HG02642 (cell line): ENCODE data around the gene GSTM1.
"Not testable (repeated sequence)": the region's sequence is repeated elsewhere in the genome, so short reads cannot be mapped to it uniquely, and the experiment has no call there.

ENCODE experiments used
- ATAC-seq: cut with Tn5 transposase; IDR thresholded peaks from one replicate; pipeline ENCODE4 v1.9.1; 2021; ENCODE audit warnings: mild to moderate bottlenecking; ENCODE audit not compliant: unreplicated experiment, poor library complexity

The GSTM1 gene

DNA sequence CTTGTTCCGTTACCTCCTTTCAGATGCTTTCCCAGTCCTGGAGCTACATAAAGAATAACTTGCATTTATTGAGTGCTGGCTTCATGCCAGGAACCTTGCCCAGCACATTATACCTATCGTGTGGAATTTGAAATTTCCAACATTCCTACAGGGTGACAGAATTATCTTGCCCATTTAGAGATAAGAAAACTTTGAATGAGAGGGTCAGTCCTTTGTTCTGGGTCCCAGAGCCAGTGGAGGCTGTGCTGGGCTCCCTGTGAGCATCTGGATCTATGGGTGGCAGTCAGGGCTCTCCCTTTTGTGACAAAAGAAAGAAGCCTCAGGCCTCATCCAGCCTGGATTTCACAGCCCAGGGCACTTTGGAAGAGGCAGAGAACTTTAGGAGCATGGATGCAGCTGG is 28.5 kb upstream of the GSTM1 start:
- ATAC-seq, result no peak

DNA sequence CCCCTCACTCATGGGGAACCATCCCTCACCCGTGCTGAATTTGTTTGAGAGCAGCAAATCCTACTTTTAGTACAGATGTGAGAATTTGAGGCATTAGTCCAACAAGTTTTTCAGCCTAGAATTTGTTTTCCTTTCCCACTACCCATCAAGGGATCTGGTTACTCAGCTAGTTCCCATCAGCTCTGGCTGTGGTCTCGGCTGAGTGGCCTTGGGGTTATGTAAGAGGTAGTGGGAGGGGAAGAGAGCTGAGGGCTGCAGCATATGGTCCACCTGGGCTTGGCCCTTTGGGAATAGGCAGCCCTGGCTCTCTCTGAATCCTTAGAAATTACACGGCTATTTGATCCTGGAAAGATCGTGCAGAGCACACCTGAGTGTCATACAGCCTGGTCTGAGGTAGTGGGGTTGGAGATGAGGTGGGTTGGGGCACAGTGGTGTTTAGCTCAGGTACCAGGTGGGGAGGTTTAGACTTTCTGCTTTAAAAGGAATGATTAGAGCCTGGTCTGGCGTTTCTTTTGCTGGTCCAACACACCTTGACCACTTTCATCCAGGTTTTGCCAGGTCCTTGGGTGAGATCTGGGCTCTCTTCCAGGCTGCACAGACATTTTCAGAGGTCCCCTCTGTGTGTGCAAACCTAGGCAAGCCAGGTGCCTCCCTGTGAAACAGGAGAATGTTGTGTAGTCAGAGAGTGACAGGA is 27.5 kb upstream of the GSTM1 start:
- no peak for ATAC-seq

DNA sequence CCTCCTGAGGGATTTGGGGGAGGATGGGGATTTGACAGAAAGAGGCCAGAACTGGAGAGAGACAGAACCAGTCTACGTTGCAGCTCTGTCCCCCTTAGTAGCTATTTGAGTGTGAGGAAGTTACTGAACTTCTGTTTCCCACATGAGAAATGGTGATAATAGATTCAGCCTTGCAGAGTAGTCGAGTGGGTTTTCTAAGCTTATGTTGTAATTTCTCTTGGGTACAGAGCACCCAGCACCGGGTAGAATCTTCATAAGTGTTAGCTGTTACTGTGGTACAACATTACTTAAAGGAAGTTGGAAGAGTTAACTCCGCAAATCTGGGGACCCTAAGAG is 27.0 kb upstream of the GSTM1 start:
- ATAC-seq, result not testable (repeated sequence)

DNA sequence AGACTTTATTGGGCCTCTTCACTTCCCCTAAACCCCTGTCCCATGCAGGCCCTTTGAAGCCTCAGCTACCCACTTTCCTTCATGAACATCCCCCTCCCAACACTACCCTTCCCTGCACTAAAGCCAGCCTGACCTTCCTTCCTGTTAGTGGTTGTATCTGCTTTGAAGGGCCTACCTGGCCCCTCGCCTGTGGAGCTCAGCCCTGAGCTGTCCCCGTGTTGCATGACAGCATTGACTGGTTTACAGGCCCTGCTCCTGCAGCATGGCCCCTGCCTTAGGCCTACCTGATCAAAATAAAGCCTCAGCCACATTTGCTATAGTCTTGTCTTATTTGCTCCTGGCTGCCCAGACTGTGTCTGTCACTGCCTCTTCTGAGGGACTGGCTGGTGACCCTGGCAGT is 26.2 kb upstream of the GSTM1 start:
- no peak for ATAC-seq

DNA sequence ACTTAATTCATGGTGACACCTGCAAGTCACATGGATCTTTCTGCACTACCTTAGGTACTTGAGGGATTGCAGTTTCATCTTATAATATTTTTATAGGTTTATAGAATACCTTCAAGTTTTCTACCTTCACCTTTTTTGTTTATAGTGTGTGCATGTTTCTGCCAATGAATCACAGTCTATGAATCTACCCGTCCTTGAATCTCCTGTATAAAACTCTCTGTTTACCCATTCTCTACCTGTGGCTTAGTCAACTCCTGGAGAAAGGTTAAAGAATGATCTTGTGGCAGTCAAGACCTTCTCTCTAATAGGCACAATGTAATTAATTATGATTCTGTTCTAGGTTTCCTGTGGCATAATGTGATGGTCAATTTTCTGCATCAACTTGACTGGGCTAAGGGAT is 22.9 kb upstream of the GSTM1 start:
- ATAC-seq, result no peak

DNA sequence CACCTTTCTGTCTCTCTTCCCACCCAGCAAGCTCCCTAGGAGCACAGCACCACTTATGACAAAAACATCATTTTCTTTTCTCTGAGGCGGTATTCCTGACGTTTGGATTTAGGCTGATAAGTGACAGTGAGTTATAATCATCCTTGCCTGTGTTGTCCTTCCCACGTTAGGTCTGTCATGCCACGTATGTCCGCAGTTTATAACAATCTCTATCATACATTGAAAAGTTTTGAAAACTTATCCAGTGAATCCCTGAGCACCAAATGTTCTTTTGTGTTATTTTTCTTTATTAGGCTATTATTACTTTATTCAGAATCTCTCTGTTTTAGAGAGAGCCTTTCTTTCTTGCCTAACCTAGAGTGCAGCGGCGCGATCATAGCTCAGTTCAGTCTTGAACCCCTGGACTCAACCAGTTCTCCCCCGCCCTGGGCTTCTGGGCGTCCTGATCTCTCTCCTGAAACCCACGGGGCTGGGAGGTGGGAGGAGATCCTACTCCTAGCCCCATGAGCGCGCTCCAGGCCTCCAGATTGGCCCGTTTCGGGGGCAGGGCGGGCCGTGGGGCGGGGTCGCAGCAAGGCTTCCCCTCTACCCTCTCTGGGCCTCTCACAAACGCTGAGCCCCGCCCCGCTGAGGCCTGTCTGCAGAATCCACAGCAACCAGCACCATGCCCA is 20.0 kb upstream of the GSTM1 start, which contains the start of gene GSTM2:
Gene GSTM2 (plus strand): TSS at position 606 of the 671 bp plus-strand sequence. CDS start 59 bp downstream, at position 665.
- ATAC-seq, result peak; percentile 97

DNA sequence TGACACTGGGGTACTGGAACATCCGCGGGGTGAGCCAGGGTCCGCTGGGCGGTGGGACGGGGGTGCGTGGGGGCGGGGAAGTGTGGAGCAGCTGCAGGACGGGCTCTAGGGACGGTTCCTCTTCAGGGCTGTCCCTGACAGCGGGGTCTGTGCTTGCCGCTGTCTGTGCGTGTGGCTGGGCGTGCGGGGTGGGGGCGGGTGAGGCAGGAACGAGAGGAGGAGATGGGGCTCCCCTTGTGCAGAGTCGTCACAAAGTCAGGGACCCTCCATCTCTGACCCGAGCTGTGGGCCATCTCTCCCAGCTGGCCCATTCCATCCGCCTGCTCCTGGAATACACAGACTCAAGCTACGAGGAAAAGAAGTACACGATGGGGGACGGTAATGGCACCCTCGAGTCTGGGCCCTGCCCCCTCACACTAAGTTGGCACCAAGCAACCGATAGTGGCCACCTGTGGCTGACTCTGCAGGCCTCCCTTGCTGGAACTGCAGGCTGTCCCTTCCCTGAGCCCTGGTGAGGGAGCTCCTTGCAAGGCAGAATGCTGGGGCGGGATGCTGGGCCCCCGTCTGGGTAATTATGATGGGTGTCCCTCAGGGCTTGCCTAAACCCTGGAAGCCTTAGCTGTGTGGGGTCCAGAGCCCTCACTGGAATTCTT is 19.4 kb upstream of the GSTM1 start:
- no peak for ATAC-seq

DNA sequence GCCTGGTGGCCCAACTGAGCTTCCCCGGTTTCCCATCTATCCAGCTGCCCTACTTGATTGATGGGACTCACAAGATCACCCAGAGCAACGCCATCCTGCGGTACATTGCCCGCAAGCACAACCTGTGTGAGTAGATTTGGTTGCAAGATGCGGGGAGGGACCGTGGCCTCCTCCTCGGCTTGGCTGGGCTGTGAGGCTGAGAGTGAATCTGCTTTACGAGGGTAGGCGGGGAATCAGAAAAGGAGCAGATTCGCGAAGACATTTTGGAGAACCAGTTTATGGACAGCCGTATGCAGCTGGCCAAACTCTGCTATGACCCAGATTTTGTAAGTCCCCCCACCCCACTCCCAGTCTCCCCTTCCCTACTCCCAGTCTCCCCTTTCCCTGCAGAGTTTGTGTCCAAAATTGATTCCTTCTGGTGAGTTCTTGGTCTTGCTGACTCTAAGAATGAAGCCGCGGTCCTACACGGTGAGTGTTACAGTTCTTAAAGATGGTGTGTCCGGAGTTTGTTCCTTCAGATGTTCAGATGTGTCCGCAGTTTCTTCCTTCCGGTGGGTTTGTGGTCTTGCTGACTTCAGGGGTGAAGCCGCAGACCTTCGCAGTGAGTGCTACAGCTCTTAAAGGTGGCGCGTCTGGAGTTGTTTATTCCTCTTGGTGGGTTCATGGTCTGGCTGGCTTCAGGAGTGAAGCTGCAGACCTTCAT is 18.2 kb upstream of the GSTM1 start:
- ATAC-seq, result no peak

DNA sequence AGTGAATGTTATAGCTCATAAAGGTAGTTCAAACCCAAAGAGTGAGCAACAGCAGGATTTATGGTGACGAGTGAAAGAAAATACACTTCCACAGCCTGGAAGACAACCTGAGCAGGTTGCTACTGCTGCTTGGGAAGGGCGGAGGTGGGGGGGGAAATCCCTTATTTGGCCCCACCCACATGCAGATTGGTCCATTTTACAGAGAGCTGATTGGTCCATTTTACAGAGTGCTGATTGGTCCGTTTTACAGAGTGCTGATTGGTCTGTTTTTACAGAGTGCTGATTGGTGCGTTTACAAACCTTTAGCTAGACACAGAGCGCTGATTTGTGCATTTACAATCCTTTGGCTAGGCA is 17.7 kb upstream of the GSTM1 start:
- ATAC-seq, result not testable (repeated sequence)

DNA sequence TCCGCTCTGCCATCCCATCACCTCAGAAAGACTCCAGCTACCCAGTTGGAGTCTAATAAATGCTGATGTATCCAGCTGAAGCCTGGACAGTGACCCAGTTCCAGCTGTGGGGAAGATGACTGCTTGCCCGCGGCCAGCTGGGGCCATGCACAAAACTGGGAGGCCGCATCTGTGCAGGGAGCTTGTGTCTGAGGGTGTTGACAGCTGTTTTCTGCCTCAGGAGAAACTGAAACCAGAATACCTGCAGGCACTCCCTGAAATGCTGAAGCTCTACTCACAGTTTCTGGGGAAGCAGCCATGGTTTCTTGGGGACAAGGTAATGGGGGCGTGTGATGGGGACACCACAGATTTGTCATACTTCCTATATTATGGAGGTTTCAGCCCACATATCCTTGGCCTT is 16.6 kb upstream of the GSTM1 start:
- ATAC-seq, result no peak

DNA sequence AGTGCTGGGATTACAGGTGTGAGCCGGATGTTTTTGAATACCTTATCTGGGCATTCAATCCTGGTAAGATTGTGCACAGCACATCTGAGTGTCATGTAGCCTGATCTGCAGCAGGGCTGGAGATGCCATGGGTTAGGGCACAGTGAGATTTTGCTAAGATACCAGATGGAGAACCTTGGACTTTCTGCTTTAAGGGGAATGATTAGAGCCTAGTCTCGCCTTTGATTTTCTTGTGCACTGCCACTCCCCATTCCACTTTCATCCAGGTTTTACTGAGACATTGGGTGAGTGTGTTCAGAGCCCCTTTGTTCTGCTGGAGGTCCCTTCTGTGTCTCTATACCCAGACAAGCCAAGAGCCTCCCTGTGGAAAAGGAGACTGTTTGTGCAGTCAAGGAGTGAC is 13.8 kb upstream of the GSTM1 start:
- ATAC-seq, result not testable (repeated sequence)

DNA sequence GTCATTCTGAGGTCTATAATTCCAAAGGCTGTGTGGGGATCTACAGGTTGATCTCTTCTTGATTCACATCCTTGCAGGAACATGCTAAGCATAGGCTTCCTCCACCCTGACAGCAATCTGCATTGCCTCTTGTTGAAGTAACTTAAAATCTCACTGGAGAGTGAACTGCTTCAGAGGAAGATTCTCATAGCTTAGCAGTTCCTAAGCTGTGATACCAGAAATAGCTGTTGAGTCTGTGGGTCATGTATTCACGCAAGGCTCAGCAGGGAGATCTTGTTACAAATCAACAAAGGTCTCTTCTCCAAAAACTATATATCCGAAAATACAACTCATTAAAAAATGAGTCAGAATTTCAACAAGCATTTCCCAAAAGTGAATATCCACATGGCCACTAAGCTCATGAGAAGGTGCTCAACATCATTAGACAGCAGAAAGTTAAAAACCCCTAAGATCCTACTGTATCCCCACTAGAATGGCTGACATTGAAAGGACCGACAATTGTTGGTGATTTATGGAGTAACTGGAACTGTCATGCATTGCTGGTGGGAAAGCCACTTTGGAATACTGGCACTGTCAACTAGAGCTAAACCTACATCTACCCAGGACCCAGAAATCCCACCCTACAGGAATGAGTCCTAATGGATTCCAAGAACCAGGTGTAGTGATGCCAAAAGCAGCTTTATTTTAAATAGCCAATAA is 10.8 kb upstream of the GSTM1 start:
- not testable (repeated sequence) for ATAC-seq

DNA sequence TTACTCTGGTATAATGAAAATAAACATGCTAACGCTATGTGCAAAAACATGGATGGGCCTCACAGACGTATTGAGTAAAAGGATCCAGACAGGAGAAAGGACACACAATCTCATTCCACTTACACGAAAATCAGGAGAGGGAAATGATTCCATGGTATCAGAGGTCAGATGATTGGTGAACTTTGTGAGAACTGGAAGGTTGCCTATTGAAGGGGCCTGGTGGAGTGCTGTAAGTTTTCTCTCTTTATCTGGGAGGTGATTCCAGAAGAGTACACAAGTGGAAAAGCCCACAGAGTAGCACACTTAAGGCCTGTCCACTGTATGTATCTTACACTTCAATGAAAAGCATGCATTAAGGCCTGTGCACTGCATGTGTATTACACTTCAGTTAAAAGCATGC is 10.2 kb upstream of the GSTM1 start:
- no peak for ATAC-seq

DNA sequence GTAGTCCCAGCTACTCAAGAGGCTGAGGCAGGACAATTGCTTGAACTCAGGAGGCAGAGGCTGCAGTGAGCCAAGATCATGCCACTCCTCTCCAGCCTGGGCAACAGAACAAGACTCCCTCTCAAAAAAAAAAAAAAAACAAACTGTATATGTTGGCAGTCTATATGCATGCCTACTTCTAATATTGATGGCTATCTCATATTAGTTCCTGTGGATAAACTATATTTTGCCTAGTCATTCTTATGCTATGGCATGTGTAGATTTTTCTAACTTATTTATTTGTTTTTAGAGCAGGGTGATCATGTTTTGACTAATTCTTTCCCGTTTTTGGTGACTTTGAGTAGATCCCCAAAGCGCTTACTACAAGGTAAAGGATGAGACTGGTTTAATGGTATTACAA is 9.0 kb upstream of the GSTM1 start:
- not testable (repeated sequence) for ATAC-seq

DNA sequence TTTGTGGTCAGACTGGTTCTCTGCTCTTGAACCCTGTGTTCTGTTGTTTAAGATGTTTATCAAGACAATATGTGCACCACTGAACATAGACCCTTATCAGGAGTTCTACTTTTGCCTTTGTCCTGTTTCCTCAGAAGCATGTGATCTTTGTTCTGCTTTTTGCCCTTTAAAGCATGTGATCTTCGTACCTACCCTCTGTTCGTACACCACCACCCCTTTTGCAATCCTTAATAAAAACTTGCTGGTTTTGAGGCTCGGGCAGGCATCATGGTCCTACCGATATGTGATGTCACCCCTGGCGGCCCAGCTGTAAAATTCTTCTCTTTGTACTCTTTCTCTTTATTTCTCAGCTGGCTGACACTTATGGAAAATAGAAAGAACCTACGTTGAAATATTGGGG is 2.8 kb upstream of the GSTM1 start:
- not testable (repeated sequence) for ATAC-seq

DNA sequence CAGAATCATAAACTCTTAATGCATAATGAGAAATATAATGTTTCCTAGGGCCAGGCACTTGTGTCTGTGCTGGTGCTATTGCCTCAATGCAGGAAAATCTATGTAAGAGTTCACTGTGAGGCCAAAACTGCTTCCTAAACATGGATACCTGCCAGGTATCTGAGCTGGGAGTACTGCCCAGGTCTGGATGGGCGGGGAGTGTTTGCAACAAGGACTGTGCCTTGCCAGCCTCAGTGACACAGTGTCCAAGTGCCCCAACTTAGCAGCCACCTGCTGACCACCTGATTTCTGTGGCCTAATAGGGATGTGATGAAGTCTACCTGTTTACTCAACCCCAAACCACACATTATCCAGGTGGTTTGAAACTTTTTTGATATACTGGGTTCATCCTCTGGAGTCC is 2.2 kb upstream of the GSTM1 start:
- not testable (repeated sequence) for ATAC-seq

DNA sequence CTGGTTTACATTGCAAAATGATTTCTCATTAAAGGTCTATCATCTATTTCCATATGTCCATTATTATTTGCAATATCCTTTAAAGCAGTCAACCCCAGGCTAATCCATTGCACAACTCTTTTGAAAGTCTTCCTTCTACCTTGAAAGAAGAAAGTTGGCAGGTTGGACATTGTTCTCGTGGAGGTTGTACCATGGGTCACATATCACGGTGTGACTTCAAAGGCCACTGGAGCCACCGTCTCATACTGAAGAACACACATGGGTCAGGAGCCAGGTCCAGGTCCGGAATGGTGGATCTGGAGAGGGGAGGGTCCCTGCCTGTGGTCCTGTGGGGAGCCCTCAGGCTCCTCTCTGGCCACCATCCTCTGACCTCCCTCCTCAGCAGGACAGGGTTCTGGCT is 1.7 kb upstream of the GSTM1 start:
- not testable (repeated sequence) for ATAC-seq

DNA sequence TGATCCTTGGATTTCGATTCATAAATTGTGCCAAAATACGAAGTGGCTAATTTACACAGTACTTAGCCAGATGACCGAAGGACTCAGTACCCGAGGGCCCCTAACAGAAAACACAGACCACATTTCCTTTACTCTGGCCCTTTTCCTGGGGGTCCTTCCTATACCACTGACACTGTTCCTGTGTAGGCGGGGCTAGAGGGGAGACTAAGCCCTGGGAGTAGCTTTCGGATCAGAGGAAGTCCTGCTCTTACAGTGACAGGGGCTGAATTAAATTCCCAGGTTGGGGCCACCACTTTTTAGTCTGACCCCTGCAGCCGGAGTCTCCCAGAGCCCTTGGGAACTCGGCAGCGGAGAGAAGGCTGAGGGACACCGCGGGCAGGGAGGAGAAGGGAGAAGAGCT is 508 bp upstream of the GSTM1 start:
- ATAC-seq, result peak; percentile 2

DNA sequence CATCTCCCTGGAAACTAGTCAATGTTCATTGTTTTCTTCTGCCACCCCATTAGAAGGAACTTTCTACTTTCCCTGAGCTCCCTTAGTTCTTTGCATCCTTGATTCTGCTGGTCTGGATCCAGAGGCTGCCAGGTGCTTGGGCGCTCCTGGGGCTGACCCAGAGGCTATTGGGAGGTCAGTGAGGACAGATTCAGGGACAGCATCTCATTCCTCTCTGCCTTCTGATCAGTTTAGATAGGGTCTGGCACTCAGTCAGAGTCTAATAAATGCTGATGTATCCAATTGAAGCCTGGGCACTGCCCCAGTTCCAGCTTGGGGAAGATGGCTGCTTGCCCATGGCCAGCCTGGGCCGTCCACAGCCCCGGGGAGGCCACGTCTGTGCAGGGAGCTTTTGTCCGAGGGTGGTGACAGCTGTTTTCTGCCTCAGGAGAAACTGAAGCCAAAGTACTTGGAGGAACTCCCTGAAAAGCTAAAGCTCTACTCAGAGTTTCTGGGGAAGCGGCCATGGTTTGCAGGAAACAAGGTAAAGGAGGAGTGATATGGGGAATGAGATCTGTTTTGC is 2.3 kb downstream of the GSTM1 start:
- no peak for ATAC-seq

DNA sequence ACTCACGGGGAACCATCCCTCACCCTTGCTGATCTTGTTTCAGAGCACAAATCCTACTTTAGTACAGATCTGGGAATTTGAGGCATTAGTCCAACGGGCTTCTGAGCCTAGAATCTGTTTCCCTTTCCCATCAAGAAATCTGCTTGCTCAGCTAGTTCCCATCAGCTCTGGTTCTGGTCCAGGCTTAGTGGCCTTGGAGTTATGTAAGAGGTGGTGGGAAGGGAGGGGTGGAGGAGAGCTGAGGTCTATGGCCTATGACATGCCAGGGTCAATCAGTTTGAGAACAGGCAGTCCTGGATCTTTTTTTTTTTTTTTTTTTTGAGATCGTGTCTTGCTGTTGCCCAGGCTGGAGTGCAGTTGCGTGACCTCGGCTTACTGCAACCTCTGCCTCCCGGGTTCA is 4.1 kb downstream of the GSTM1 start:
- no peak for ATAC-seq
